Upper lobe of left lung (tissue), 6 donors: Measurements from ENCODE around the gene FZD1. TPM values are rescaled to one million over a fixed set of nuclear protein-coding genes. Genes with fewer than 3 reads are reported as not detected.

Experiments
- ATAC-seq, 2 donors: fragments of 200-7000 bp; cut with Tn5 transposase; one replicate each; pipeline ENCODE4 v1.9.1; 2022; ENCODE audit warnings: mild to moderate bottlenecking in 2 of 2, moderate library complexity in 2 of 2; ENCODE audit not compliant: low FRiP score in 2 of 2
- DNase-seq, 2 donors: peaks; one replicate each; pipeline ENCODE4 v3.0.0-alpha.2; 2019 to 2020
- H3K27ac ChIP-seq, 4 donors: fragments of 200-600 bp; sonication (generic); one replicate each; pipeline ENCODE4 v1.5.1; 2016 to 2019
- H3K27me3 ChIP-seq, 4 donors: fragments of 200-600 bp; sonication (generic); one replicate each; pipeline ENCODE4 v1.5.1; 2017 to 2019
- H3K36me3 ChIP-seq, 4 donors: fragments of 200-600 bp; sonication (generic); one replicate each; pipeline ENCODE4 v1.5.1; 2016 to 2019
- H3K4me1 ChIP-seq, 4 donors: fragments of 200-600 bp; sonication (generic); one replicate each; pipeline ENCODE4 v1.5.1; 2018 to 2019
- H3K4me3 ChIP-seq, 4 donors: fragments of 200-600 bp; sonication (generic); one replicate each; pipeline ENCODE4 v1.5.1; 2017 to 2019; ENCODE audit warnings: mild to moderate bottlenecking in 2 of 4, moderate library complexity in 1 of 4
- H3K9me3 ChIP-seq, 4 donors: fragments of 200-600 bp; sonication (generic); one replicate each; pipeline ENCODE4 v1.5.1; 2018 to 2019
- CTCF ChIP-seq, 6 experiments: fragments of 450-650 bp in 4 of 6; fragments of 200-600 bp in 2 of 6; sonication (generic) in 2 of 6; IDR thresholded peaks; one replicate each; pipeline ENCODE4 v1.5.1; 2016 to 2019; ENCODE audit warnings: antibody characterized with exemption in 6 of 6
- EP300 ChIP-seq, 4 donors: sonication (generic); formaldehyde crosslinking; IDR thresholded peaks; one replicate each; pipeline ENCODE4 v1.5.1; 2017; ENCODE audit warnings: antibody characterized with exemption in 4 of 4, control low read depth in 2 of 4
- POLR2A ChIP-seq, 4 donors: fragments of 450-650 bp; IDR thresholded peaks; one replicate each; pipeline ENCODE4 v1.5.1; 2016 to 2017; ENCODE audit warnings: antibody characterized with exemption in 4 of 4, mild to moderate bottlenecking in 2 of 4
- POLR2AphosphoS5 ChIP-seq, 2 donors: sonication (generic); formaldehyde crosslinking; IDR thresholded peaks; one replicate each; pipeline ENCODE4 v1.5.1; 2017; ENCODE audit warnings: antibody characterized with exemption in 2 of 2
- WGBS, 2 donors: methylation state at CpG; one replicate each; pipeline ENCODE4 v1.1.5; 2017 to 2018; 5-methylcytosine and 5-hydroxymethylcytosine counted together
- total RNA-seq, 6 donors: library from RNA; depleted of rRNA in 4 of 6; stranded (reverse); fragments of >200 nt in 4 of 6; gene quantifications; one replicate each; pipeline versions ENCODE4 v1.1.0 to v1.2.1, GENCODE V29; 2016 to 2021
- donor health status: DM: no; HTN: no; CAD: no; lungs with moderate emphysema.
- donor health status: DM: no; HTN: yes; CAD: no; lungs with severe emphysema.

FZD1 gene
- total RNA-seq, 6 donors from 2014 or later, result 6.3 to 25.8 (median 15.0) TPM

GRCh38 chr7:91314591-91315323 is 50.5 kb downstream of the FZD1 start:
- DNase-seq, result no peak
- no peak for ATAC-seq
- H3K36me3 ChIP-seq, result no peaks in the 10 kb centered on the region
- H3K4me3 ChIP-seq, result no peak overlapping the region
- TF ChIP-seq CTCF (IDR thresholded peaks at IDR 0.05), result no peak
- TF ChIP-seq POLR2A (IDR thresholded peaks at IDR 0.05), result no peak
- no peaks in the 10 kb centered on the region for H3K9me3 ChIP-seq
- H3K27me3 ChIP-seq, result no peaks in the 10 kb centered on the region
- 86 to 87% methylated on average over 3 of the region's 3 CpGs for WGBS, 2 donors
- H3K4me1 ChIP-seq, result no peaks in the 10 kb centered on the region
- H3K27ac ChIP-seq, result no peak overlapping the region

GRCh38 chr7:91316426-91316825 is 52.2 kb downstream of the FZD1 start:
- Histone ChIP-seq H3K9me3 (no peaks in the 10 kb centered on the region), H3K4me1 (no peaks in the 10 kb centered on the region), H3K27me3 (no peaks in the 10 kb centered on the region), H3K4me3 (no peak overlapping the region), H3K27ac (no peak overlapping the region), H3K36me3 (no peaks in the 10 kb centered on the region)
- WGBS, 2 donors, result 71 to 72% methylated on average over 1 of the region's 1 CpG
- TF ChIP-seq CTCF (IDR thresholded peaks at IDR 0.05) (no peak), POLR2A (IDR thresholded peaks at IDR 0.05) (no peak), EP300 (IDR thresholded peaks at IDR 0.05) (no peak), POLR2AphosphoS5 (IDR thresholded peaks at IDR 0.05) (no peak)
- no peak for ATAC-seq
- no peak for DNase-seq

GRCh38 chr7:91319351-91319750 is 55.1 kb downstream of the FZD1 start:
- 88 to 92% methylated on average over 4 of the region's 4 CpGs for WGBS, 2 donors

GRCh38 chr7:91320366-91321078 is 56.3 kb downstream of the FZD1 start:
- Histone ChIP-seq H3K27ac (no peak overlapping the region), H3K9me3 (no peaks in the 10 kb centered on the region), H3K4me3 (no peak overlapping the region), H3K27me3 (no peaks in the 10 kb centered on the region), H3K4me1 (peaks cover 0 to 5% (median 0%) of the 10 kb centered on the region in 4 donors), H3K36me3 (no peaks in the 10 kb centered on the region)
- WGBS, 2 donors, result 89 to 90% methylated on average over 4 of the region's 4 CpGs
- ATAC-seq (no peak), DNase-seq (no peak)
- TF ChIP-seq EP300 (IDR thresholded peaks at IDR 0.05), result no peak
- no peak for TF ChIP-seq POLR2AphosphoS5 (IDR thresholded peaks at IDR 0.05)
- TF ChIP-seq POLR2A (IDR thresholded peaks at IDR 0.05), result no peak
- no peak for TF ChIP-seq CTCF (IDR thresholded peaks at IDR 0.05)

More at GRCh38 chr7:91319351-91319750, 55.1 kb downstream of the FZD1 start:
- no peak overlapping the region for H3K4me3 ChIP-seq
- H3K36me3 ChIP-seq, result no peaks in the 10 kb centered on the region
- no peaks in the 10 kb centered on the region for H3K27me3 ChIP-seq
- no peak for TF ChIP-seq POLR2AphosphoS5 (IDR thresholded peaks at IDR 0.05)
- TF ChIP-seq EP300 (IDR thresholded peaks at IDR 0.05), result no peak
- no peak for TF ChIP-seq CTCF (IDR thresholded peaks at IDR 0.05)
- TF ChIP-seq POLR2A (IDR thresholded peaks at IDR 0.05), result no peak
- no peak for DNase-seq
- ATAC-seq, result no peak
- no peaks in the 10 kb centered on the region for H3K9me3 ChIP-seq
- no peak overlapping the region for H3K27ac ChIP-seq
- peaks cover 0 to 5% (median 0%) of the 10 kb centered on the region in 4 donors for H3K4me1 ChIP-seq
